Activated CD4-positive, alpha-beta T cell treated with anti-CD3 and anti-CD28 coated beads, Interleukin-2, amount 50 U/mL, for 4 hours (primary cell): ENCODE data around the gene NCMAP.

ENCODE experiments used
- DNase-seq, 2 experiments: peaks; one replicate each; pipeline ENCODE4 v3.0.0-alpha.2; 2020

The NCMAP gene

DNA sequence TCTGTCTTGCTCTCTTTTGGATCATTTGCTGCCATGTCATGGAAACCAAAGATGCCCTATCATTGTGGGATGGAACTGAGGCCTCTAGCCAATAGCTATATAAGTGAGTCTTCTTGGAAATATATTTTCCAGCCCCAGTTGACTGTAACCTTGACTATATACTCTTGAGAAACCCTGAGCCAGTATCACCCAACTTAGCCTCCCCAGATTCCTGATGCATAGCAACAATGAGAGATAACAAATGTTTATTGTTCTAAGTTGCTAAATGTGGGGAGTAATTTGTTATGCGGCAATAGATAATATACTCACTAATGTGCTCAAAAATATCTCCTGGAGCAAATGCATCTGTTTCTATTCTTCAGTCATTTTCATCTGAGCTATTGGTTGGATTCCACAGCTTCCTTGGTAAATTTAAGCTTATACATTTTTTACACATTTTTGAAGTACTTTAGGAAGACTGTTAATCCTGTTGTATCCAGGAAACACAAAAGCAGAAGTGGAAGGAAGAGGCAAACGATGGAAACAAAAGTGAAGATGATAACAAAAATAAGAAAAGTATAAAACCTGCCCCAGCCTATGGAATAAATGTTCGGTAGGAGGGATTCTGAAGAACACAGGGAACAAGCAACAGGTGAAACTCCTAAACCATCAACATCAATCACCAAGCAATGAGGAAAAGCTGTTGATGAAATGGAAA lies 80.9 kb downstream of the NCMAP start:
- DNase-seq = no peak

DNA sequence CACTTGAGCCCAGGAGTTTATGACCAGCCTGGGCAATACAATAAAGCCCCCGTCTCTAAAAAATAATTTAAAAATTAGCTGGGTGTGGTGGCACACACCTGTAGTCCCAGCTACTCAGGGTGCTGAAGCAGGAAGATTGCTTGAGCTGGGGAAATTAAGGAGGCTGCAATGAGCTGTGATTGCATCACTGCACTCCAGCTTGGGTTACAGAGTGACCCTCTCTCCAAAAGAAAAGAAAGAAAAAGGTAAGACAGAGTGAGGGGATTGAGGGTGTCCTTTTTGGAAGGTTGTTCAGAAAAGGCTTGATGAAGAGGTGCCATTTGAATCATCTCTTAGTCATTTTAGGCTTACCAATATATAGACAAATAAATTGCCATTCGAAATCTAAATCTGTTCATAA lies 83.2 kb downstream of the NCMAP start:
- no peak for DNase-seq

DNA sequence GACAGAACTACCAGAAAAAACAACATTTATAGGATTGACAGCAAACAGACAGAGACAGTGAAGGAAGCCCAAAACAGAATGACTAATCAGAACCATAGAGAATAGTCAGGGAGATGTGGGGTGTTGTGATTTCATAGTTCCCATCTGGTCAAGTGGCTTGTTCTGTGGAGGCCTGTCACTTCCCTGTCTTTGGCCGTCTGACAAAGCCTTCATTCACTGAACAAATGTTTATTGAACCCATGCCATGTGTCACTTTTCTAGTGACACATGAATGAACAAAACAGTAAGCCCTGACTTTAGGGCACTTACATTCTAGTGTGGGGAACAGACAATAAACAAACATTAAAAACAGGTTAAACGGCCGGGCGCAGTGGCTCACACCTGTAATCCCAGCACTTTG lies 84.0 kb downstream of the NCMAP start:
- no peak for DNase-seq

DNA sequence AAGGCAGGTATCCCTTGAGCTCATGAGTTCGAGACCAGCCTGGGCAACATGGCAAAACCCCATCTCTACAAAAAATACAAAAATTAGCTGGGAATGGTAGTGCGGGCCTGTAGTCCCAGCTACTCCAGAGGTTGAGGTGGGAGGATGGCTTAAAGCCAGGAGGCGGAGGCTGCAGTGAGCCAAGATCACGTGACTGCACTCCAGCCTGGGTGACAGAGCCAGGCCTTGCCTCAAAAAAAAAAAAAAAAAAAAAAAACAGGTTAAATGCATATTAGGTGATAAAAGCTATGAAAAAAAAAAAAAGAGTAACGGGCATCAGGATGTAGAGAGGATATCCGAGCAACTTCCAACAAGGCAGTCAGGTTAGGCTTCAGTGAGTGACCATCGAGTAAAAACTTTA lies 84.4 kb downstream of the NCMAP start:
- DNase-seq = no peak

DNA sequence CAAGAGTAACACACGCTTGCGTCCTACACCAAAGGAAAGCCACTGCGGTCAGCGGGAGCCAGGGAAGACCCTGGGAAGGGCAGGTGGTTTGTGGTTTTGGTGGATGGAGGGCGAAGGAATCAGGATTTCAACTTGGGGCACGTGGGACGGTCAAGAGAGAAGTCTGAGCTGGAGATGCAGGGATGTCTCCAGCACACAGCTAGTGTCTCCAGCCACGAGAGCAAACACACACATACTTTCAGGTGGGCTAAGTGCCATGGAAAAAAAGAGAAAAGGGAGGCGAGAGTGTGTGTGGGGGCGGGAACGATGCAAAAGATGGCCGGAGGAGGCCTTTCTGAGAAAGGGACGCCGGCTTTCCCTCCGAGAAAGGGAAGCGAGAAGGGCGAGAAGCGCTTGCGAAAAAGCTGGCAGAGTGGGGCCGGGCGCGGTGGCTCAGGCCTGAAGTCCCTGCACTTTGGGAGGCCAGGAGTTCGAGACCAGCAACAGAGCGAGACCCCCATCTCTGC lies 85.8 kb downstream of the NCMAP start:
- peak; percentile 22 to 27 for DNase-seq

DNA sequence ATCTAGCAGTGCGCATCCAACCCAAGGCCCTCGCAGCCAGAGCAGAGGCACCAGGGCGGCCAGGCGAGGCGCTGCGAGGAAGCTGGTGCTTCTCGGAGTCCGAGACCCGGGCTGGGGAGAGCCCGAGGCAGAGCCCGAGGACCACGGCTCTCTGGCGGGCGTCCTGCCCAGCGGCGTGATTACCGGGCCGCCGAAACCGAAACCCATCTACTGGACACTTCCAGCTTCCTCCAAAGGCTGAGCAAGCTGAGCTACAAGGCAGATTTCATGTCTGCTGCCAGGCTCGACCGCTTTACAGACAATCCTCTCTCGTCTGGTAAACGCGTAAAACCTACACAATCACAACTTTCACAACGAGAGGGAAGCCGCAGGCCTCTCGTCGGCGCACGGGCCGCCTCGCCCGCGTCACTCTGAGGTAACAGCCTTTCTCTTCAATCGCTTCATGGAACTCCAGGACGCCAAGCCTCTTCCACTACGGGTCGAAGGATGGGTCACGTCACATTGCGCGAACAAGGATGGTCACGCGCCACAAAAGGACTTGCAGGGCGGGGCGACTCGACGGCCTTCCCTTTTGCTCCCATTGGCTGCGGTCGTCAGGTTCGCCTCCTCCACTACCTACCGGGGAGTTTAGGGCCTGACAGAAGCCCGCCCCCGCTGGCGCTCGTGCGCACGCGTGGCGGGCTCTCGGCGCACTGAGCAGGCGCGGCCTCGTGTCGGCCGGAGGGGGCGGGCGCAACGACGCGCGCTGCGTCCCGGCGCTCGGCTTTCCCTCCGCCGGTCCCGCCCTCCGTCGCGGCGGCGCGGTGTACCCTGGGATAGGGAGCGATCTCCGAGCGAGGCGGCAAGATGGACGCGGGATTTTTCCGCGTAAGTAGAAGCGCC lies 86.8 kb downstream of the NCMAP start, which contains the start of gene SRRM1:
TSS of gene SRRM1 (plus strand) at position 822 of the 882 bp plus-strand sequence. CDS start at position 847, 25 bp downstream.
- DNase-seq = peak; percentile 98

DNA sequence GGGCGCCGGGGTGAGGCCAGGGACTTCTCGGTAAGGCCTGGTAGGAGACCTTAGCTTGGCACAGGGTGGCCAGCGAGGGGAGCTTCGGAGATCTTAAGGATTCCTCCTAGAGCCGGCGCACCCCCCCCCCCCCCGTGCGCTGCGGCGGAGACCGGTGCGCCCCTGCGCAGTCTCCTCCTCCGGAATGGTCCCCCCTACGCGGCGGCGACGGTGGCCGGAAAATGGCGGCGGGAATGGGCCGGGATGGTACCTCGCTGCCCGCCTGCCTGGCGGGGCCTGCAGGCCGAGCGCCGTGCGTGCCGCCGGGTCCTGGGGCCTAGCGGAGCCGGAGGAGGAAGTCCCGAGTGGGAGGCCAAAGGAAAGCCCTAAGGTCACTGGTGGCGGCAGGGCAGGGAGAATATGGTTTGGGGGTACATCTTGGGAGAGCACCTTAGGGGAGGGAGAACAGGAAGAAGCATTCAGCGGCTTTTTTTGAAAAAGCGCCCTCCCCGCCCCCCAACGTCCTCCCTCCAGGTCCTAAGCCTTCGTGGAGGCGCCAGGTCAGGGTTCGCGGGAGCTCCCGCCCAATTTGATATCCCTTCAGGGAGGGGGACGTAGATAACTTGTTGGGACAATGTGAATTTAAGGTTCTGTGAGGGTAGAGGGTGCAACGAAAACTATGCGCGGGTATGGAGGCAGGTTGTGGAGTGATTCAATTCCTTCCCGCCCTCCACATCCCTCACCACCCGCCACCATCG lies 87.6 kb downstream of the NCMAP start:
- no peak for DNase-seq

DNA sequence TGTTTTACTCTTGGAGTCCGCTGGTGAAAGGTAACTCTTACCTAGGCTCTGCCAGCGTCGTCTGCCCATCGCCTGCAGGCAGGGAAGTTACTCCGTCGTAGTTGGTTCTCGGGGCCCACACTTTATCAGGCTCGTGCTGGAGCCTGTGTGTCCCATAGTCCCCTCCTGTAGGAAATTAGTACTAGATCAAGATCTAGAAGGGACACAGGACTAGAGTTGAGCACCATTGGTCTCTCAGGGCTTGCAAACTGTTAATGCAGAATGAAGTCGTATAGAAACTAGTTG lies 88.2 kb downstream of the NCMAP start:
- DNase-seq = no peak

DNA sequence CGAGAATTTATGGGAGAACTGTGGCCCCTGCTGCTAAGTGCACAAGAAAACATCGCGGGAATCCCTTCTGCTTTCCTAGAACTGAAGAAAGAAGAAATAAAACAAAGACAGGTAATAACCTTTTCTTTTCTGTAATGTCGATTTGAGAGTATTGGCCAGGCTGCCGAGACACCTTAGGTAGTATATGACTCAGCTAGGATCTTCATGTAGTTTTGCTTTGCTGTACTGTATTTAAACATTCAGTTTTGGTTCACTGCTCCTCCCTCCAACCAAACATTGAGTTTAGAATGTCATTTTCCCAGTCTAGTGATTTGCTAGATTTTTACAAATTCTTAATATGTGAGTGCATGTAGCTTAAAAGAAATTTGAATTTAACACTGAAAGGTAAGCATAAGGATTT lies 93.0 kb downstream of the NCMAP start:
- DNase-seq = no peak

DNA sequence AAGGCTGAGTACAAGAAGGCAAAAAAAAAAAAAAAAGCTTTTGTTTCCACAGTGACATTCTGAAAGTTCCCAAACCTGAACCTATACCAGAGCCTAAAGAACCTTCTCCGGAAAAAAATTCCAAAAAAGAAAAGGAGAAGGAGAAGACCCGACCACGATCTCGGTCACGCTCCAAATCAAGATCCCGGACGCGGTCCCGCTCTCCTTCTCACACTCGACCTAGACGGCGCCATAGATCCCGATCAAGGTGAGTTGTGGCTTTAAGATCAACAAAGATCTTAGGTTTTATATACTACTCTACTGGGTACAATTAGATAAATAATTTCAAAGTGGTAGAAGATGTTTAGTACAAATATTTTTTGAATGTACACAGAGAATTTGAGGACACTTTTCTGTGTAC lies 96.5 kb downstream of the NCMAP start:
- no peak for DNase-seq

DNA sequence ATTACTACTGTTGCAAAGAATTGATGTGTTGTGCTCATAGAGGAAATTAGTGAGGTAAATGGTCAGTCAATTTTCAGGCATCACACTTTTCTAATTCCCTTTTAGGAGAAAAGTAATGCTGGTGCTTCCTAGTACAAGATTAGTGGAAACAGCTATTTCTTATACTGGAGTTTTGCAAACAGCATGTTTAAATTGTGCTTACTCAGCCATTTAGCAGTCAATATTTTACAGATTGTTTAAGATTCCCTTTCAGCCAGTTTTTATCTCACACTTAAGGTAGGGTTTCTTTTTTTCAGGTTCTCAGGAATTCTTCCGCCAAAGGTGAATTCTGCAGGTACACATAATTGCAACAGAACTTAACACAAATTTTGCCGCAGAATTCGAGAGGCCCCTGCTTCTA lies 98.1 kb downstream of the NCMAP start:
- no peak for DNase-seq

DNA sequence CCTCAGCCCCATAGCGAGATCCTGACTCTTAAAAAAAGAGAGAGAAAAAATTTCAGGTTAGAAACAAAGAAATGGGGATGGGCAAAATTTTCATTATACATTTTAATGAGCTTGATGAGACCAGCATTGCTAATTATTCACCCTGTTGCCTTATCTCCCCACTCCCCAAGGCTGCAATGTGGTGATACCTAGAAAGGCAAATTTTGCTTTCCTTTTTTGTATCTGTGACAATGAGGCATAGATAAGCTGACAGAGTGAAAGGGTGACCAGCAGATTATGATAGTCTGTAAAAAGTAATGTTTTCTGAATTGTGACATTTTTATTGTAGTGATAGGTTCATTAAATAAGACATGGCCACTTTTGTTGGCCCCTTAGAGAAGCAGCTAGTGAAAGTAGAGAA lies 100.2 kb downstream of the NCMAP start:
- no peak for DNase-seq

DNA sequence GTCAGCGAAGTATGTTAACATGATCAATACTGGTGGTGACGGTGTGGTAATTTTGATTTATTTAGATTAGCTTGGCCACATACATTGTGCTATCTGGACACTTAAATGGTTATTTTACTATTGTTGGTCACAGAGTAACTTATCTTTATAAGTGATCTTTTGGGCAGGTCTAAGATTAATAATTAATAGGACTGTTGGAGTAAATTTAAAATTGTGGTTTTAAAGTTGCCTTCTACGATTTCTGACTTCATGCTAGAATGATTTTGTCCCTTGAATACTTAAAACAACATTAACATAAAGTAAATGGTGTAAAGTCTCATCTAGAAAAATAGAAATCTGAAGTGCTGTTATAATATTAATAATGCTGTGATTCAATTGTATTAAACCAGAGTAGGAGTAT lies 101.9 kb downstream of the NCMAP start:
- DNase-seq = no peak
